SKM-1 (cell line): Measurements from ENCODE around the gene MCMBP.
"Not testable (repeated sequence)": the region's sequence is repeated elsewhere in the genome, so short reads cannot be mapped to it uniquely, and the experiment has no call there.

ENCODE experiments used
- DNase-seq: peaks from one replicate; lab custom pipeline; 2025; ENCODE audit not compliant: unreplicated experiment; lab: John Stamatoyannopoulos, UW

The MCMBP gene

GRCh38 chr10:119872610-119872859 lies at the start of gene MCMBP:
Gene MCMBP (minus strand): TSS chr10:119872843. CDS start chr10:119872584, 259 bp downstream.
- DNase-seq, result no peak

GRCh38 chr10:119919826-119920225 lies 47.2 kb upstream of the MCMBP start:
- no peak for DNase-seq

GRCh38 chr10:119919271-119919670 lies 46.6 kb upstream of the MCMBP start:
- no peak for DNase-seq

- DNase-seq, result no peak
These were observed 45.1 kb upstream of the MCMBP start for GRCh38 chr10:119917777-119918176.

GRCh38 chr10:119910689-119911088 lies 38.0 kb upstream of the MCMBP start:
- DNase-seq, result no peak

- DNase-seq, result no peak
These were observed 35.5 kb upstream of the MCMBP start for GRCh38 chr10:119908166-119908565.

GRCh38 chr10:119907695-119908094 lies 35.1 kb upstream of the MCMBP start:
- not testable (repeated sequence) for DNase-seq

GRCh38 chr10:119903946-119904666 lies 31.5 kb upstream of the MCMBP start:
- no peak for DNase-seq

- no peak for DNase-seq
These were observed 25.9 kb upstream of the MCMBP start for GRCh38 chr10:119898577-119898976.

GRCh38 chr10:119896937-119897770 lies 24.5 kb upstream of the MCMBP start:
- no peak for DNase-seq

GRCh38 chr10:119896061-119896655 lies 23.5 kb upstream of the MCMBP start:
- DNase-seq, result peak; percentile 20

- DNase-seq, result no peak
These were observed 21.3 kb upstream of the MCMBP start for GRCh38 chr10:119893845-119894427.

GRCh38 chr10:119893074-119893473 lies 20.4 kb upstream of the MCMBP start:
- DNase-seq, result no peak

GRCh38 chr10:119892188-119893065 lies 19.8 kb upstream of the MCMBP start, which contains the start of gene SEC23IP:
Gene SEC23IP (plus strand): TSS chr10:119892730. CDS start chr10:119892783, 53 bp downstream.
- peak; percentile 83 for DNase-seq

GRCh38 chr10:119891849-119892187 lies 19.2 kb upstream of the MCMBP start:
- not testable (repeated sequence) for DNase-seq

GRCh38 chr10:119890307-119890706 lies 17.7 kb upstream of the MCMBP start:
- not testable (repeated sequence) for DNase-seq

- not testable (repeated sequence) for DNase-seq
These were observed 16.6 kb upstream of the MCMBP start for GRCh38 chr10:119889201-119889600.

- DNase-seq, result not testable (repeated sequence)
These were observed 16.1 kb upstream of the MCMBP start for GRCh38 chr10:119888715-119889114.

- not testable (repeated sequence) for DNase-seq
These were observed 13.4 kb upstream of the MCMBP start for GRCh38 chr10:119886070-119886469.

GRCh38 chr10:119883901-119884611 lies 11.4 kb upstream of the MCMBP start:
- not testable (repeated sequence) for DNase-seq
